ENCODE results near the gene HS3ST4.

HS3ST4 gene

DNA sequence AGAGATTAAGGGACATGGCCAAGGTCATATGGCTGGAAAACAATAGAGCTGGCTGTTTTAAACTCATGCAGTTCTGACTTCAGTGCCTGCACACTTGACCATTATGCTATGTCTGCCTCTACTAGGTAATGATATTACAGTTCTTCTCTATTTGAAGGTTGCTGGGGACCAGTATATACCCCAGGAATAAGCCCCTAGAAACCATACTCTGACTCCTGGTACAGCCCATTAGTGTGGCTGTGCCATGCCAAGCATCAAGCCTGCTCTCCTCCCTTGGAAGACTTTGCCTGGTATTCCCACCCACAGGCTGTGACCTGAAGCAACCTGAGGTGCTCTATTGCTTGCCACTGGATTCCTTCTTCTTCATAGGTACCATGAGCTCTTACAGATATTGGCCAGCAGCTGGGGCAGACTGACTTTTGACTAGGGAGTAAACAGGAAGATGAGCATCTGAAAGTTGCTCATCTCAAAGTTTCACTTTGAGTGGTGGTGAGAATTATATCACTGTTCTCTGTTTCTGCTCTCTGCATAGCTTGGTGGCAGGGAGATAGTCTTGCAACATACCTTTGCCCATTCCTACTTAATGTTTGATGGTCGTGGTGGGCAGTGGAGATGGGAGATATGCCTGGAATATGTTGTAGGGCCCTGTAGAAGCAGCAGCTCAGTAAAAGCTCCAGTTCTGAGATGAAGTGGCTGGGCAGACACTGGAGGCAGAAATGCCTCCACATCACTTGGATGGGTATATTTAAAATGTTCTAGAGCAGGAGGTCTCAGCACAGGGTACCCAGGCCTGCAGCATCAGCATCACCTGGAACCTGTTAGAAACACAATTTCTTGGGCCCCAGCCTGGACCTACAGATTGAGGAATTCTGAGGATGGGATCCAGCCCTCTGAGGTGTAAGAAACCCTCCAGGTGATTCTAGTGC is 274.7 kb downstream of the HS3ST4 start:
- H3K9ac ChIP-seq (ENCODE audit: low read depth, low read length): no peak overlapping the region
- H3K9me3 ChIP-seq (ENCODE audit: control insufficient read depth, insufficient read depth, low read length): no peaks in the 10 kb centered on the region
- H3K4me1 ChIP-seq (ENCODE audit: control insufficient read depth, insufficient read depth, low read length): no peaks in the 10 kb centered on the region
- H3K36me3 ChIP-seq (ENCODE audit: control insufficient read depth, insufficient read depth, low read length): no peaks in the 10 kb centered on the region
- H3K4me3 ChIP-seq (ENCODE audit: low read depth, low read length): no peak overlapping the region
- H3K27me3 ChIP-seq (ENCODE audit: control insufficient read depth, insufficient read depth, low read length): no peaks in the 10 kb centered on the region

DNA sequence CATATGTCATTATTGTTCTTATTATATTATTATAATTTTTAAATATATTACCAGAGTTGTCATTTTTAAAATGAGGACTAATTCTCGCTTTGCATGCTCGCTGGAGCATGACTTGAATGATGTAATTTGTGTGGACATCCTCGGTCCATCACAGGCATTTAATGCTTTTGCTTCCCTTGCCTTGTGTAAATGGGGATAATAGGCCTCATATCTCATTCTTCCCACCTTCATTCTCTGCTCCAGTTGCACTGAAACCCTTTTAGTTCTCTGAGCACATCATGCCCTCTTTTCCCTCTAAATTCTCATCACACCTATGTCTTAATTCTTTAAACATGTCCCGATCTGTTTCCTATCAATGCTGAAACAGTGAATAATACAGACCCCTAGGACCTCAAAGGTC is 285.4 kb downstream of the HS3ST4 start:
- Histone ChIP-seq H3K4me3 (ENCODE audit: low read depth, low read length) (no peak overlapping the region), H3K36me3 (ENCODE audit: control insufficient read depth, insufficient read depth, low read length) (no peaks in the 10 kb centered on the region), H3K27me3 (ENCODE audit: control insufficient read depth, insufficient read depth, low read length) (no peaks in the 10 kb centered on the region), H3K4me1 (ENCODE audit: control insufficient read depth, insufficient read depth, low read length) (no peaks in the 10 kb centered on the region), H3K9me3 (ENCODE audit: control insufficient read depth, insufficient read depth, low read length) (no peaks in the 10 kb centered on the region), H3K9ac (ENCODE audit: low read depth, low read length) (no peak overlapping the region)

DNA sequence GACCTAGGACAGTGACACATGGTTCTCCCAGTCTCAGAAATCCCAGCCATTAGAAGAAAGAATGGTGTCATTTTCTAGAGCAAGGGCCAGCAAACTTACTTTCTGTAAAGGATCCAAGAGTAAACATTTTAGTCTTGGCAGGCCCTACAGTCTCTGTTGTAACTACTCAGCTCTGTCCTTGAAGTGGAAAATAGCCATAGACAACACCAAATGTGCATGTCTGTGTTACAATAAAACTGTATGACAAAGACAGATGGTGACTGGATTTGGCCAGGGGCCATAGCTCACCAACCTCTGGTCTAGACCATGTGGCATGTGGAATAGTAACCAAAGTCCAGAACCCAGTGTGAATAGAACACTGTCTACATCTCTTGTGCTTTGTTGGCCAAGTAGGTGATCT is 286.5 kb downstream of the HS3ST4 start:
- Histone ChIP-seq H3K4me3 (ENCODE audit: low read depth, low read length) (no peak overlapping the region), H3K4me1 (ENCODE audit: control insufficient read depth, insufficient read depth, low read length) (no peaks in the 10 kb centered on the region), H3K9me3 (ENCODE audit: control insufficient read depth, insufficient read depth, low read length) (no peaks in the 10 kb centered on the region), H3K9ac (ENCODE audit: low read depth, low read length) (no peak overlapping the region), H3K27me3 (ENCODE audit: control insufficient read depth, insufficient read depth, low read length) (no peaks in the 10 kb centered on the region), H3K36me3 (ENCODE audit: control insufficient read depth, insufficient read depth, low read length) (no peaks in the 10 kb centered on the region)

DNA sequence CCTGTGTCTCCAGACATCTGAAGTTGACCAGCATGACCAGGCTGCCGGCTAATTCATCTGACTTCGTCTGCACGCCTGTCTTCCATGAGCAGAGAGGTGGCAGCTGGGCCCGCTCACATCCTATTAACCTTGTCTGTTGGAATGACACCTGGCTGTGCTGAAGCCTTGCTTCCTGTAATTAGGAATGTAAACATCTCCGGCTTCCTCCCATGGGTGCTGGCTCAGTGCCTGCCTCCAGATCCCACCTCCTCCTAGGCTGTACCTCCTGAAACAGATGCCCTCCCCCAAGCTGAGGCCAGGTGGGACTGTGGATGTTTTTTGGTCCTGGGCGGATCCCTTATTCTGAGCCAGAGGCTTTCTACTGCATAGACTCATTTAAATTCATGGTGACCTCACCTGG is 296.3 kb downstream of the HS3ST4 start:
- Histone ChIP-seq H3K4me3 (ENCODE audit: low read depth, low read length) (no peak overlapping the region), H3K9me3 (ENCODE audit: control insufficient read depth, insufficient read depth, low read length) (no peaks in the 10 kb centered on the region), H3K9ac (ENCODE audit: low read depth, low read length) (no peak overlapping the region), H3K36me3 (ENCODE audit: control insufficient read depth, insufficient read depth, low read length) (no peaks in the 10 kb centered on the region), H3K4me1 (ENCODE audit: control insufficient read depth, insufficient read depth, low read length) (no peaks in the 10 kb centered on the region), H3K27me3 (ENCODE audit: control insufficient read depth, insufficient read depth, low read length) (no peaks in the 10 kb centered on the region)

DNA sequence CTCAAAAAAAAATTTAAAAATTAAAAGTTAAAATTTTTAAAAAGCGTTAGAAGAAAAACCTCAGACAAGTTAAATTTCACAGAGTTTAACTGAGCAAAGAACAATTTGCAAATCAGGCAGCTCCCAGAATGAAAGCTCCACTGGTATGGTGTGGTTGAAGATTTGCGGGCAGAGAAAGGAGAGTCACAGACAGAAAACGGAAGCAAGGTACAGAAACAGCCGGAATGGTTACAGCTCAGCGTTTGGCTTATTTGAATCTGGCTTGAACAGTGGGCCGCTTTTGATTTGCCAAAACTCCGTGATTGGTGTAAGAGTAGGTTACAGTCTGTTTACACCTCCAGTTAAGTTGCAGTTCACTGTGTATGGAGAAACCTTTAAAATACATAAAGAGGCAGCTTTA is 297.1 kb downstream of the HS3ST4 start:
- no peaks in the 10 kb centered on the region for H3K36me3 ChIP-seq (ENCODE audit: control insufficient read depth, insufficient read depth, low read length)
- H3K9ac ChIP-seq (ENCODE audit: low read depth, low read length): no peak overlapping the region
- no peak overlapping the region for H3K4me3 ChIP-seq (ENCODE audit: low read depth, low read length)
- no peaks in the 10 kb centered on the region for H3K27me3 ChIP-seq (ENCODE audit: control insufficient read depth, insufficient read depth, low read length)
- no peaks in the 10 kb centered on the region for H3K4me1 ChIP-seq (ENCODE audit: control insufficient read depth, insufficient read depth, low read length)
- H3K9me3 ChIP-seq (ENCODE audit: control insufficient read depth, insufficient read depth, low read length): no peaks in the 10 kb centered on the region

DNA sequence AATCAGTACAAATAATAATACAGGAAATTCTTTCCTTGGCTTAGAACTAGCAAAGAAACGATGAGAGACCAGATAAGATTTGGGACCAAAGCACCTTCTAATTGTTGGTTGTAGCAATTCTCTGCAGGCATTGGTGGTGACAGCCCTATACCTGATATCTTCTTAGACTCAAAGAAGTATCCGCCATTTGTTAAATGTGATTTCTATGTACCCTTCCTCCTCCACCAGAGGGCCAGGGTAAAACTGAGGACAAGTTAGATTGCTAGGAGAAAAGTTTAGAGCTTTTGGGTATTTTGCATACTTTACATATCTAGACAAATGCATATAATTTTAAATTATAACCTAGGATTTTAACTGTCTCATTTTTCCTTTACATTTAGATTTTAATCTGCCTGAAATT is 304.3 kb downstream of the HS3ST4 start:
- Histone ChIP-seq H3K27me3 (ENCODE audit: control insufficient read depth, insufficient read depth, low read length) (no peaks in the 10 kb centered on the region), H3K36me3 (ENCODE audit: control insufficient read depth, insufficient read depth, low read length) (no peaks in the 10 kb centered on the region), H3K9ac (ENCODE audit: low read depth, low read length) (no peak overlapping the region), H3K9me3 (ENCODE audit: control insufficient read depth, insufficient read depth, low read length) (no peaks in the 10 kb centered on the region), H3K4me1 (ENCODE audit: control insufficient read depth, insufficient read depth, low read length) (no peaks in the 10 kb centered on the region), H3K4me3 (ENCODE audit: low read depth, low read length) (no peak overlapping the region)

DNA sequence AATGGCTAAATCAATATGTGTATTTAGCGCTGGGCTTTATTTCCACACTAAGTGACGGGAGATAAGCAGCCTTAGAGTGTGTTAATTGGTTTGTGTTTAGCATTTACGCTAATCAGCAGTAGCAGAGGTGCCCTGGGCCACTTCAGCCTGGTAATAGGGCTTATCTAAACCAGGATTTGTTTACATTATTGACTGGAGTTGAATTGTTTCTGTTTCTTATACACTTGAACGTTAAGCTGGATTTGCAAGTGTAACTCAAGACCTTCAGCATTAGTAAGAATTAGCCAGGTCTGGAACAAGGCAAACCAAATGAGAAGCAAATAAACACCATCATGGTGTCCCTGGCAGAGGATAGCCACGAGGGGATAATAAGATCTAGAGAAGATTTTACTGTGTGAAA is 313.6 kb downstream of the HS3ST4 start:
- no peaks in the 10 kb centered on the region for H3K4me1 ChIP-seq (ENCODE audit: control insufficient read depth, insufficient read depth, low read length)
- no peak overlapping the region for H3K9ac ChIP-seq (ENCODE audit: low read depth, low read length)
- H3K36me3 ChIP-seq (ENCODE audit: control insufficient read depth, insufficient read depth, low read length): no peaks in the 10 kb centered on the region
- H3K9me3 ChIP-seq (ENCODE audit: control insufficient read depth, insufficient read depth, low read length): no peaks in the 10 kb centered on the region
- no peaks in the 10 kb centered on the region for H3K27me3 ChIP-seq (ENCODE audit: control insufficient read depth, insufficient read depth, low read length)
- H3K4me3 ChIP-seq (ENCODE audit: low read depth, low read length): no peak overlapping the region

DNA sequence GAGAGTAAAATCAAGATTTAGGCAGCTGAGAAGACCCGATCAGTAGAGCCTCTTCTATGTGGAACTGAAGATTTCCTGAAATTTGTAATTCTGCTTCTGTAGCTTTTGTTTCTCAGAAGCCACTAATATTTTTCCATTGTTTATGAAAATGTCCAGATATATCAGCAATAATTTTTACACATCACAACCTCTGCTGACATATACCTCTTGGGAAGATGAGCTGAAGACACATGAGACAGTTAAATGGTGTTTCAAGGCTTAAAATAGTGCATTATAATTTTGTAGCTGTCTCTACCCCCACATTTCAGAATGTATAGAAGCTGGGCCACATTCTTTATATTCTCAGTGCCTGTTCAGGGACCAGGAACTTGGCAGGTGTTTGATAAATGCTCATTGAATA is 320.6 kb downstream of the HS3ST4 start:
- Histone ChIP-seq H3K36me3 (ENCODE audit: control insufficient read depth, insufficient read depth, low read length) (no peaks in the 10 kb centered on the region), H3K9me3 (ENCODE audit: control insufficient read depth, insufficient read depth, low read length) (no peaks in the 10 kb centered on the region), H3K27me3 (ENCODE audit: control insufficient read depth, insufficient read depth, low read length) (no peaks in the 10 kb centered on the region), H3K4me1 (ENCODE audit: control insufficient read depth, insufficient read depth, low read length) (no peaks in the 10 kb centered on the region), H3K4me3 (ENCODE audit: low read depth, low read length) (no peak overlapping the region), H3K9ac (ENCODE audit: low read depth, low read length) (no peak overlapping the region)

DNA sequence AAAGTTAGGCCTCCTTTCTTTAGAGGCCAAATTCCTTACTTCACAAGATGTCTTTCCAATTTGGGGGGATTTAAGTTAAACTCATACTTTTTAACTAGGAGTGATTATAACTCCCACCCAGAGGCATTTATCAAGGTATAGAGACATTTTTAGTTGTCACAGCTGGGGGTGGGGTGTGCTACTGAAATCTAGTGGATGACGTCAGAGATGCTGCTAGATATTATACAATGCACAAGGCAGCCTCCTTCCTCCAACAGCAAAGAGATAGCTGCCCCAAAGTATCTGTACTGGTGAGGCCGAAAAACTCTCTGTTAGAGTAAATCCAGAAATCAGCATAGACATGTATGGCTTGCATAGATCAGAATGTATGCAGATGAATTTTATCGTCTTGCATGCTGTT is 324.0 kb downstream of the HS3ST4 start:
- H3K9ac ChIP-seq (ENCODE audit: low read depth, low read length): no peak overlapping the region
- no peaks in the 10 kb centered on the region for H3K27me3 ChIP-seq (ENCODE audit: control insufficient read depth, insufficient read depth, low read length)
- no peaks in the 10 kb centered on the region for H3K9me3 ChIP-seq (ENCODE audit: control insufficient read depth, insufficient read depth, low read length)
- no peak overlapping the region for H3K4me3 ChIP-seq (ENCODE audit: low read depth, low read length)
- no peaks in the 10 kb centered on the region for H3K36me3 ChIP-seq (ENCODE audit: control insufficient read depth, insufficient read depth, low read length)
- H3K4me1 ChIP-seq (ENCODE audit: control insufficient read depth, insufficient read depth, low read length): peaks cover 9% of the 10 kb centered on the region

DNA sequence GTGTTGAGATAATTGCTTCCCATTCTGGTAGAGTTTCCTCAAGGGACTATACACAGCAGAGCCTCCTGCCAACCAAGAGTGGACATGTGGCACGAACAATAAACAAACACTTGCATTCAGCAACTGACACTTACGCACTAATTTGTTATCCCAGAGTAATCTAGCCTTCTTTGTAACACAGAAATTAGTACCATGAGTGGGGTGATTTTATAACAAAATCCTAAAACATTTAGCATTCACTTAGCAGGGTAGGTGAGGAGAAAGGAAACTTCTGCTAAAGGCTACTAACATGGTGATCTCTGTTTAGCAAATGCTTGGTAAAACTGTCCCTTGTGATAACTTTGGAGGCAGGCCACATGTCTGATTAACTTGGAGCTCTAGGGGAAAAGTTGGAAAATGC is 325.2 kb downstream of the HS3ST4 start:
- Histone ChIP-seq H3K9me3 (ENCODE audit: control insufficient read depth, insufficient read depth, low read length) (no peaks in the 10 kb centered on the region), H3K36me3 (ENCODE audit: control insufficient read depth, insufficient read depth, low read length) (no peaks in the 10 kb centered on the region), H3K9ac (ENCODE audit: low read depth, low read length) (no peak overlapping the region), H3K4me1 (ENCODE audit: control insufficient read depth, insufficient read depth, low read length) (peaks cover 9% of the 10 kb centered on the region), H3K27me3 (ENCODE audit: control insufficient read depth, insufficient read depth, low read length) (no peaks in the 10 kb centered on the region), H3K4me3 (ENCODE audit: low read depth, low read length) (no peak overlapping the region)

DNA sequence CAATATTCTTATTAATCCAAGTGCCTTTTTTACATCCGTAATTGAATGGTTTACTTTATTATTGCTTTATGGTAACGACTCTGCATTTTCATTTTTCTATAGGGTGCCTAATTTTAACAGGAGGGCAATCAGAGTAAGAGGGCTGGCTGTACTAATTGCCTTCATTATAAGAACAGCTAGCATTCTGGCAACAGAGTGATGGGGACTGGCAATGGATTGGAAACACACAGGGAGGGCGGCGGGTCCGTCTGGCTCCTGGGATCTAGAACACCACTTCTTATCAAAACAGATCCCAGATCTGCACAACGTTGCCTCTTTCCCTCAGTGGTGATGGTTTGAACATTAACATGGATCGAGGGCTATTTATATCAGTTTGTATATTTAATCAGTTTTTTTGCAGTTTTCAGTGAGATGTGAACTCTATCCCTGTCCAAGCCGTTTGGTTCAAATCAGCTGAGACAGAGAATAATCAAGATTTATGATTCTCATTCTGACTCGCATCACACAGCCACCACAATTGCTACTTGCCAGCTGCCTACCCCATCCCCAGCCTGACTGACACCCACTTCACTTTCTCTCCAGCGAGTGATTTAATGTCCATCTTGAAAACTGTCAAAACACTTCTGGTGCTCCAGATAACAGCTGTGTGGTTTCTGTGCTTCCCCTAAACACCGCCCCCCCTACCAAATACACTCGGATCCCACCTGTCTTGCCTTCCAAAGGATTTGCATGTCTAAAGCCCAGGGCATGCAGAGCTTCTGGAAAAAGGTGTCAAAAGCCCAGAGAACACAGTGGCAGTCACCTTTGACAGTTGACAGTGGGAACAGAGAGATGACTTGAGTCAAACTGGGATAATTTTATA is 327.9 kb downstream of the HS3ST4 start:
- Histone ChIP-seq H3K4me1 (ENCODE audit: control insufficient read depth, insufficient read depth, low read length) (peaks cover 9% of the 10 kb centered on the region), H3K4me3 (ENCODE audit: low read depth, low read length) (no peak overlapping the region), H3K27me3 (ENCODE audit: control insufficient read depth, insufficient read depth, low read length) (no peaks in the 10 kb centered on the region), H3K36me3 (ENCODE audit: control insufficient read depth, insufficient read depth, low read length) (no peaks in the 10 kb centered on the region), H3K9me3 (ENCODE audit: control insufficient read depth, insufficient read depth, low read length) (no peaks in the 10 kb centered on the region), H3K9ac (ENCODE audit: low read depth, low read length) (no peak overlapping the region)
